Stomach (tissue), 4 donors: ENCODE results near the gene CPNE6.

Experiments
- CTCF ChIP-seq, 7 experiments: fragments of 450-650 bp in 4 of 7; fragments of 200-600 bp in 3 of 7; sonication (generic) in 3 of 7; IDR thresholded peaks; one replicate each; pipeline ENCODE4 v1.5.1; 2016 to 2019; ENCODE audit warnings: antibody characterized with exemption in 7 of 7, control low read depth in 2 of 7, mild to moderate bottlenecking in 1 of 7
- EP300 ChIP-seq: sonication (generic); formaldehyde crosslinking; IDR thresholded peaks from one replicate; pipeline ENCODE4 v1.6.1; 2017; ENCODE audit warnings: antibody characterized with exemption

- peak in 6 of 7 experiments; percentile 35 to 98 (median 88) for TF ChIP-seq CTCF (IDR thresholded peaks at IDR 0.05)
- no peak for TF ChIP-seq EP300
Measured at GRCh38 chr14:24058260-24058950, 13.0 kb upstream of the CPNE6 start.
